Activated CD8-positive, alpha-beta memory T cell treated with anti-CD3 and anti-CD28 coated beads, Interleukin-2, amount 10 ng/mL, durations not matched to agents 7 days and 5 days (primary cell): ENCODE data around the gene GRIK1. TPM values are rescaled to one million over a fixed set of nuclear protein-coding genes. Genes with fewer than 3 reads are reported as not detected.
"Not testable (repeated sequence)": the region's sequence is repeated elsewhere in the genome, so short reads cannot be mapped to it uniquely, and the experiment has no call there.

ENCODE experiments used
- ATAC-seq: fragments of 150-1000 bp; cut with Tn5 transposase; one replicate; pipeline ENCODE4 v1.10.0; 2021; ENCODE audit warnings: moderate library complexity
- CTCF ChIA-PET: fragments of 350-600 bp; sonication (Branson Sonifier 250); formaldehyde crosslinking; loops from one replicate; lab custom pipeline; 2021; ENCODE audit warnings: antibody characterized with exemption; lab: Charles Lee
- DNase-seq: peaks from one replicate; pipeline ENCODE4 v3.0.0-alpha.2; 2020
- H3K27ac Mint-ChIP-seq: one replicate; pipeline ENCODE4 v1.8.0; 2021; ENCODE audit warnings: mild to moderate bottlenecking, mixed read lengths
- H3K27me3 Mint-ChIP-seq: one replicate; pipeline ENCODE4 v1.8.0; 2021; ENCODE audit warnings: mixed read lengths
- H3K36me3 Mint-ChIP-seq: one replicate; pipeline ENCODE4 v1.8.0; 2021; ENCODE audit warnings: mild to moderate bottlenecking, mixed read lengths
- H3K4me1 Mint-ChIP-seq: one replicate; pipeline ENCODE4 v1.8.0; 2021; ENCODE audit warnings: mixed read lengths
- H3K4me3 Mint-ChIP-seq: one replicate; pipeline ENCODE4 v1.8.0; 2021; ENCODE audit warnings: mild to moderate bottlenecking, moderate library complexity, mixed read lengths
- H3K9me3 Mint-ChIP-seq: one replicate; pipeline ENCODE4 v1.8.0; 2022; ENCODE audit warnings: low read depth, mixed read lengths
- total RNA-seq, 2 experiments: library from RNA; stranded (reverse); gene quantifications; one replicate each; pipeline ENCODE4 v1.2.3, GENCODE V29; 2021

Gene GRIK1
- total RNA-seq, 2 experiments from 2014 or later: not detected

GRCh38 chr21:29616209-29616751 lies 323.5 kb downstream of the GRIK1 start:
- Mint-ChIP-seq H3K4me3 (no peak overlapping the region), H3K27ac (no peak overlapping the region), H3K36me3 (no peaks in the 10 kb centered on the region), H3K9me3 (no peaks in the 10 kb centered on the region), H3K27me3 (no peaks in the 10 kb centered on the region), H3K4me1 (no peaks in the 10 kb centered on the region)
- no peak for ATAC-seq
- CTCF ChIA-PET: no interaction called here
- DNase-seq: no peak

DNA sequence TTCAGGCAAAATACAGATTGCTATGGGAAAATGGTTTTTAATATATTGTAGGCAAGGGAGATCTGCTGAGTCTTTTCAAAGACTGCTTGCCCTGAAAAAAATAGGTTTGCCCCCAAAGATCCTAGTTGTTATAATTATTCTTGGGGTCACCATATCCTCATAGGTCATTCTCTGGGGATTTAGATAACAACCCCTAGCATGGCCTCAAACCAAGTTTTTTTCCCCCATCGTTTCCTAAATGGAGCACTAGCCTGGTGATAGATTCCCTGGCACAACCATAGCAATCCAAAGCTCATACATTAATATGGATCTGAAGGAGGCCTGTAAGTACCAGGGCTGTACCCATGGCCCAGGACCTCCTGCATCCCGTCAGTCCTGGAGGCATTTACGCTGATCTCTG lies 325.9 kb downstream of the GRIK1 start:
- Mint-ChIP-seq H3K27ac (no peak overlapping the region), H3K9me3 (no peaks in the 10 kb centered on the region), H3K36me3 (no peaks in the 10 kb centered on the region), H3K27me3 (peaks cover 2% of the 10 kb centered on the region), H3K4me3 (no peak overlapping the region), H3K4me1 (no peaks in the 10 kb centered on the region)
- DNase-seq: no peak
- CTCF ChIA-PET: no interaction called here
- no peak for ATAC-seq

- no peak overlapping the region for H3K27ac Mint-ChIP-seq
- ATAC-seq (no peak), DNase-seq (no peak)
- H3K27me3 Mint-ChIP-seq: peaks cover 2% of the 10 kb centered on the region
- H3K4me3 Mint-ChIP-seq: no peak overlapping the region
- no peaks in the 10 kb centered on the region for H3K36me3 Mint-ChIP-seq
- no peaks in the 10 kb centered on the region for H3K4me1 Mint-ChIP-seq
- CTCF ChIA-PET: interaction anchor here (0.7 kb wide), 1 partner anchor 10 kb away, joined by 3 read pairs; no protein-coding TSS in a partner anchor
- H3K9me3 Mint-ChIP-seq: no peaks in the 10 kb centered on the region
These were observed 326.8 kb downstream of the GRIK1 start for GRCh38 chr21:29613021-29613420.

DNA sequence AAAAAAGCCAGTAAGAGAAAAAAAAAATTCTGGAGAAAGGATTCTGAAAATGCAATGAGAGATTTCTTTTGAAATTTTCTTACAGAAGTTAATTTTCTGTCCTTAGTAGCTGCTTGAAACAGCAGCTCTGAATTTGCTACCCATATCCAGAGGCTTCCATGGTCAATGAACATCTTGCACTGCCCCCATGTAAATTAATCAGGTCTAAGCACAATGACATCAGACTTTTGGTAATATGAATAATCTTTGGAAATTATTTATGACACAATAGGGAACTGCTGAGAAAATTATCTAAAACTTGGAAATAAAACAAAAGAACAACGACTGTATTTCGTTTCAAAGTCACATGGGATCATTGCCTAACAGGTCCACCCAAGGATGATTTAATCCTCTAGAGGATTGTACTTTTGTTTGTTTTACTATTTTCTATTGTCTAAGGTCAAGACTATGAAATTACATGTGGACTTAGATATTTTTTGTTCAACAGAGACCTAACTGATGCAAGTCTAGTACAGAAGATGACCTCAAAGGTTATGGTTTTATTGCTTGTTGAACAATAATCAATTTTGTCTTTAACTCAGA lies 328.9 kb downstream of the GRIK1 start:
- H3K4me1 Mint-ChIP-seq: no peaks in the 10 kb centered on the region
- H3K36me3 Mint-ChIP-seq: no peaks in the 10 kb centered on the region
- DNase-seq: no peak
- CTCF ChIA-PET: no interaction called here
- no peak overlapping the region for H3K27ac Mint-ChIP-seq
- H3K9me3 Mint-ChIP-seq: no peaks in the 10 kb centered on the region
- no peak for ATAC-seq
- no peak overlapping the region for H3K4me3 Mint-ChIP-seq
- H3K27me3 Mint-ChIP-seq: peaks cover 2% of the 10 kb centered on the region

- DNase-seq: no peak
- H3K9me3 Mint-ChIP-seq: no peaks in the 10 kb centered on the region
- no peak overlapping the region for H3K4me3 Mint-ChIP-seq
- H3K4me1 Mint-ChIP-seq: no peaks in the 10 kb centered on the region
- CTCF ChIA-PET: no interaction called here
- H3K27me3 Mint-ChIP-seq: peaks cover 2% of the 10 kb centered on the region
- no peak for ATAC-seq
- H3K36me3 Mint-ChIP-seq: no peaks in the 10 kb centered on the region
- no peak overlapping the region for H3K27ac Mint-ChIP-seq
These were observed 333.2 kb downstream of the GRIK1 start for GRCh38 chr21:29606613-29607012.

DNA sequence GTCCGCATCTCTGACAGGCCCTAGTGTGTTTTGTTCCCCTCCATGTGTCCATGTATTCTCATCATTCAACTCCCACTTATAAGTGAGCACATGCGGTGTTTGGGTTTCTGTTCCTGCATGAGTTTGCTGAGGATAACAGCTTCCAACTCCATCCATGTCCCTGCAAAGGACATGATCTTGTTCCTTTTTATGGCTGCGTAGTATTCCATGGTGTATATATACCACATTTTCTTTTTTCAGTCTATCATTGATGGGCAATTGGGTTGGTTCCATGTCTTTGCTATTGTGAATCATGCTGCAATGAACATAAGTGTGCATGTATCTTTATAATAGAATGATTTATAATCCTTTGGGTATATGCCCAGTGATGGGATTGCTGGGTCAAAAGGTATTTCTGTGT lies 334.6 kb downstream of the GRIK1 start:
- DNase-seq, H3K27me3 Mint-ChIP-seq, H3K9me3 Mint-ChIP-seq, H3K4me1 Mint-ChIP-seq, H3K36me3 Mint-ChIP-seq, H3K27ac Mint-ChIP-seq, H3K4me3 Mint-ChIP-seq, ATAC-seq, CTCF ChIA-PET: not testable (repeated sequence)

GRCh38 chr21:29604076-29604475 lies 335.7 kb downstream of the GRIK1 start:
- no peak for ATAC-seq
- CTCF ChIA-PET: no interaction called here
- no peaks in the 10 kb centered on the region for H3K9me3 Mint-ChIP-seq
- DNase-seq: no peak
- H3K27me3 Mint-ChIP-seq: no peaks in the 10 kb centered on the region
- H3K27ac Mint-ChIP-seq: no peak overlapping the region
- no peak overlapping the region for H3K4me3 Mint-ChIP-seq
- no peaks in the 10 kb centered on the region for H3K4me1 Mint-ChIP-seq
- H3K36me3 Mint-ChIP-seq: no peaks in the 10 kb centered on the region

GRCh38 chr21:29601047-29601446 lies 338.7 kb downstream of the GRIK1 start:
- DNase-seq (no peak), ATAC-seq (no peak)
- Mint-ChIP-seq H3K4me3 (no peak overlapping the region), H3K9me3 (no peaks in the 10 kb centered on the region), H3K4me1 (no peaks in the 10 kb centered on the region), H3K27me3 (no peaks in the 10 kb centered on the region), H3K36me3 (no peaks in the 10 kb centered on the region), H3K27ac (no peak overlapping the region)
- CTCF ChIA-PET: no interaction called here

- H3K9me3 Mint-ChIP-seq: no peaks in the 10 kb centered on the region
- H3K4me1 Mint-ChIP-seq: no peaks in the 10 kb centered on the region
- H3K36me3 Mint-ChIP-seq: no peaks in the 10 kb centered on the region
- H3K27ac Mint-ChIP-seq: no peak overlapping the region
- ATAC-seq (no peak), DNase-seq (no peak)
- H3K4me3 Mint-ChIP-seq: no peak overlapping the region
- CTCF ChIA-PET: no interaction called here
- no peaks in the 10 kb centered on the region for H3K27me3 Mint-ChIP-seq
These were observed 353.1 kb downstream of the GRIK1 start for GRCh38 chr21:29586696-29587095.

- Mint-ChIP-seq H3K4me3 (no peak overlapping the region), H3K27me3 (no peaks in the 10 kb centered on the region), H3K4me1 (peaks cover 2% of the 10 kb centered on the region), H3K36me3 (no peaks in the 10 kb centered on the region), H3K27ac (no peak overlapping the region), H3K9me3 (no peaks in the 10 kb centered on the region)
- DNase-seq (no peak), ATAC-seq (no peak)
- CTCF ChIA-PET: no interaction called here
These were observed 354.3 kb downstream of the GRIK1 start for GRCh38 chr21:29585462-29585861.

DNA sequence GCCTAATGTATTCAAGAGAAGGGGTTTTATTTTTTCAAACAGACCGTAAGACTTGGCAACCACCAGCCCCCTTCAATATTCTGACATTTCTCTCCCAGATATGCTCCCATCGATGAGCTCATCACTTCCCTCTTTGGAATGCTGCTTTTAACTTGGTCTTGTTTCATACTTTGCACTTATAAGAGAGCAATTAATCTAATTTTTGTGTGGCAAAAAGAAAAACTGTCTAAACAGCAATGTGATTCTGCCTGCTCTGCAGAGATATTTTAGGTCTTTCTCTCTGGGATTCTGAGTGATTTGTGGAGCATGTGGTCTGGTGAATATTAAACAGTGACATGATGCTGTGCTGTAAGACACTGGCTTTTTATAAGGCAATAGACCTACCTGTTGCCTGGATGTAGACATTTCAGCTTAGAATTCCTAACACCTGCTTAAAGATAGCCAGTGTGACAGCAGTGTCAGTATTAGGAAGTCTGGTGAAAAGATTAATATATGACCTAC lies 356.3 kb downstream of the GRIK1 start:
- Mint-ChIP-seq H3K9me3 (no peaks in the 10 kb centered on the region), H3K27me3 (no peaks in the 10 kb centered on the region), H3K27ac (no peak overlapping the region), H3K4me3 (no peak overlapping the region), H3K36me3 (no peaks in the 10 kb centered on the region), H3K4me1 (peaks cover 2% of the 10 kb centered on the region)
- CTCF ChIA-PET: no interaction called here
- DNase-seq: no peak
- no peak for ATAC-seq

DNA sequence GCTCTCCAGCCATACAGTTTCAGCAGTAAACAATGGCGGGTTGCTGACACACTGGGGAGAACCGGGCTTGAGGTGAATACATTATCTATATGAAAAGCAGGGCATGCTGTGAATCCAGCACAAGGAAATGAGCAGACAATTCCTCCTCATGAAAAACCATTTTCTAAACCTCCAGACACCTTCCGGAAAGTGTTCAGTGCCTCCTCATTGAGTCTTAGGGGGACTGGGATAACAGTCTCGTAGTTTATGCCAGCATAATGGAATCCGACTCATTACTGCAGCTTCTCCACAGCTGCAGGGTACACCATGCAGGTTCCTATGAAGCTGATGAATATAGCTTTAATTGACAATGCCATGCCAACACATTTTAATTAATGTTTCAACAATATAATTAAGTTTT lies 356.9 kb downstream of the GRIK1 start:
- H3K27ac Mint-ChIP-seq: no peak overlapping the region
- DNase-seq: no peak
- no peaks in the 10 kb centered on the region for H3K27me3 Mint-ChIP-seq
- no peaks in the 10 kb centered on the region for H3K36me3 Mint-ChIP-seq
- no peak for ATAC-seq
- CTCF ChIA-PET: no interaction called here
- H3K9me3 Mint-ChIP-seq: no peaks in the 10 kb centered on the region
- no peak overlapping the region for H3K4me3 Mint-ChIP-seq
- peaks cover 2% of the 10 kb centered on the region for H3K4me1 Mint-ChIP-seq

- Mint-ChIP-seq H3K9me3 (no peaks in the 10 kb centered on the region), H3K36me3 (no peaks in the 10 kb centered on the region), H3K27ac (no peak overlapping the region), H3K4me1 (peaks cover 2% of the 10 kb centered on the region), H3K27me3 (no peaks in the 10 kb centered on the region), H3K4me3 (no peak overlapping the region)
- DNase-seq: no peak
- ATAC-seq: no peak
- CTCF ChIA-PET: no interaction called here
These were observed 358.4 kb downstream of the GRIK1 start for GRCh38 chr21:29581393-29581792.

- Mint-ChIP-seq H3K27me3 (no peaks in the 10 kb centered on the region), H3K36me3 (no peaks in the 10 kb centered on the region), H3K27ac (no peak overlapping the region), H3K4me3 (no peak overlapping the region), H3K4me1 (peaks cover 2% of the 10 kb centered on the region), H3K9me3 (no peaks in the 10 kb centered on the region)
- ATAC-seq (no peak), DNase-seq (no peak)
- CTCF ChIA-PET: interaction anchor here (0.5 kb wide), 1 partner anchor 516 kb away, joined by 3 read pairs; no protein-coding TSS in a partner anchor
These were observed 359.0 kb downstream of the GRIK1 start for GRCh38 chr21:29580732-29581285.
